ENCODE results near the gene ATP11A.

ATP11A gene

GRCh38 chr13:112711528-112712265 lies 21.9 kb downstream of the ATP11A start (continued):
- no peak for TF ChIP-seq PRDM4 (tag by site-specific recombination; IDR thresholded peaks at IDR 0.05)
- no peak for TF ChIP-seq ZNF302 (tag by site-specific recombination; IDR thresholded peaks at IDR 0.05; ENCODE audit: low read depth)
- peak; percentile 86 for TF ChIP-seq ZSCAN30 (tag by site-specific recombination; IDR thresholded peaks at IDR 0.05)
- no peak for TF ChIP-seq ZBTB11 (tag by site-specific recombination; conservative IDR thresholded peaks at IDR 0.05; ENCODE audit: low read depth)
- TF ChIP-seq TSHZ1 (tag by site-specific recombination; IDR thresholded peaks at IDR 0.05; ENCODE audit: borderline replicate concordance), result 0 out of 2 replicates have a peak, but pooled peaks have one; percentile 12
- peak; percentile 51; the same call in 1 of the 2 replicates for TF ChIP-seq INSM2 (tag by site-specific recombination; IDR thresholded peaks at IDR 0.05)
- TF ChIP-seq ZNF366 (tag by site-specific recombination; conservative IDR thresholded peaks at IDR 0.05), result peak; percentile 81
- TF ChIP-seq KLF9 (tag by site-specific recombination; IDR thresholded peaks at IDR 0.05; ENCODE audit: low read depth), result 0 out of 2 replicates have a peak, but pooled peaks have one; percentile 31
- TF ChIP-seq ZBTB21 (tag by site-specific recombination; IDR thresholded peaks at IDR 0.05), result no peak
- TF ChIP-seq ZNF629 (tag by site-specific recombination; IDR thresholded peaks at IDR 0.05), result peak; percentile 70
- TF ChIP-seq ZBTB17 (tag by site-specific recombination; IDR thresholded peaks at IDR 0.05), result peak; percentile 97
- TF ChIP-seq ZBTB6 (tag by site-specific recombination; IDR thresholded peaks at IDR 0.05), result peak; percentile 85
- TF ChIP-seq ZNF600 (tag by site-specific recombination; IDR thresholded peaks at IDR 0.05), result peak; percentile 86
- TF ChIP-seq ZNF398 (tag by site-specific recombination; IDR thresholded peaks at IDR 0.05), result no peak; the same call in 1 of the 2 replicates
- peak; percentile 76 for TF ChIP-seq OSR2 (tag by site-specific recombination; IDR thresholded peaks at IDR 0.05)
- peak; percentile 55; the same call in 1 of the 2 replicates for TF ChIP-seq ZNF558 (tag by site-specific recombination; IDR thresholded peaks at IDR 0.05)
- TF ChIP-seq ZFHX2 (tag by site-specific recombination; conservative IDR thresholded peaks at IDR 0.05), result peak; percentile 72
- peak; percentile 71 for TF ChIP-seq ZNF501 (tag by site-specific recombination; IDR thresholded peaks at IDR 0.05)
- no peak for TF ChIP-seq ZBTB44 (tag by site-specific recombination; IDR thresholded peaks at IDR 0.05)
- peak; percentile 58; the same call in 1 of the 2 replicates for TF ChIP-seq ZNF2 (tag by site-specific recombination; IDR thresholded peaks at IDR 0.05)
- TF ChIP-seq ZBTB8A (tag by site-specific recombination; IDR thresholded peaks at IDR 0.05), result peak; percentile 95
- peak; percentile 92 for TF ChIP-seq IKZF3 (tag by site-specific recombination; IDR thresholded peaks at IDR 0.05)

Measured in HEK293 (cell line).